HepG2 (cell line): ENCODE measurements around the gene EPHA10. TPM values are rescaled to one million over a fixed set of nuclear protein-coding genes. Genes with fewer than 3 reads are reported as not detected.

Experiments used
- ATAC-seq: fragments of 200-7000 bp; cut with Tn5 transposase; 3 replicates; pipeline ENCODE4 v1.9.1; 2020; ENCODE audit warnings: mild to moderate bottlenecking, moderate library complexity
- BruUV-seq: library from RNA; stranded (reverse); fragments of 400-500 nt; replicated peaks from 2 replicates; lab custom pipeline; 2021; lab: Mats Ljungman, UMichigan
- CTCF ChIA-PET: fragments of 300-600 bp; formaldehyde crosslinking; extraction: SDS; loops from one replicate; lab custom pipeline; 2021; ENCODE audit warnings: low total read pairs, inconsistent platforms, low intra/inter-chr PET ratio; lab: Yijun Ruan, JAX
- POLR2A ChIA-PET: fragments of 350-600 bp; sonication (Branson Sonifier 250); formaldehyde crosslinking; loops from one replicate; lab custom pipeline; 2020; ENCODE audit warnings: antibody characterized with exemption, inconsistent platforms; lab: Yijun Ruan, JAX
- DNase-seq: peaks from one replicate; pipeline ENCODE4 v3.0.0-alpha.2; 2015; ENCODE audit warnings: low spot score
- FAIRE-seq: peaks from 3 replicates; lab custom pipeline; 2011; peaks lifted over from hg19 to GRCh38; lab: Jason Lieb, UNC
- H2AFZ ChIP-seq: one replicate; pipeline ENCODE4 v1.6.1; 2011; ENCODE audit warnings: low read length, inconsistent platforms
- H3K27ac ChIP-seq: fragments of 300-600 bp; 3 replicates; pipeline ENCODE4 v1.8.0; 2011; ENCODE audit warnings: mixed run types, mild to moderate bottlenecking, mixed read lengths, low read length, inconsistent platforms; ENCODE audit not compliant: insufficient read depth; ENCODE audit errors: extremely low read length
- H3K27me3 ChIP-seq, 2 experiments: fragments of 200-600 bp in 1 of 2; 2 replicates in 1 of 2; 3 replicates in 1 of 2; pipeline versions ENCODE4 v1.6.0 to v1.8.0; 2011; ENCODE audit warnings: low read length in 2 of 2, mild to moderate bottlenecking in 2 of 2, moderate library complexity in 2 of 2, inconsistent platforms in 1 of 2; ENCODE audit not compliant: insufficient read depth in 2 of 2, control insufficient read depth in 1 of 2
- H3K36me3 ChIP-seq, 2 experiments: fragments of 200-600 bp in 1 of 2; replicated peaks in 1 of 2; 2 replicates in 1 of 2; 3 replicates in 1 of 2; pipeline versions ENCODE4 v1.5.1 to v1.8.0; 2011; ENCODE audit warnings: low read length in 2 of 2, inconsistent platforms in 1 of 2; ENCODE audit not compliant: insufficient read depth in 2 of 2, control insufficient read depth in 1 of 2
- H3K4me1 ChIP-seq: 2 replicates; pipeline ENCODE4 v1.5.1; 2012; ENCODE audit warnings: low read length, inconsistent platforms; ENCODE audit not compliant: insufficient read depth
- H3K4me2 ChIP-seq: 2 replicates; pipeline ENCODE4 v1.6.0; 2011; ENCODE audit warnings: low read depth, low read length, inconsistent platforms
- H3K4me3 ChIP-seq, 3 experiments: fragments of 200-600 bp in 1 of 3; sonication (generic), shearing (Covaris generic) in 1 of 3; replicated peaks in 1 of 3; 2 replicates each; pipeline ENCODE4 v1.5.1; 2011 to 2016; ENCODE audit warnings: low read length in 3 of 3, inconsistent platforms in 2 of 3, low read depth in 2 of 3, mild to moderate bottlenecking in 2 of 3, control low read depth in 1 of 3, mixed read lengths in 1 of 3; ENCODE audit not compliant: insufficient read depth in 1 of 3
- H3K79me2 ChIP-seq: one replicate; pipeline ENCODE4 v1.6.1; 2011; ENCODE audit warnings: low read length, inconsistent platforms; ENCODE audit not compliant: insufficient read depth
- H3K9ac ChIP-seq: 2 replicates; pipeline ENCODE4 v1.6.0; 2011; ENCODE audit warnings: mild to moderate bottlenecking, low read depth, low read length, inconsistent platforms; ENCODE audit not compliant: insufficient read depth
- H3K9me3 ChIP-seq: 2 replicates; pipeline ENCODE4 v1.5.1; 2012; ENCODE audit warnings: mild to moderate bottlenecking, low read length
- H4K20me1 ChIP-seq: 2 replicates; pipeline ENCODE4 v1.6.0; 2011; ENCODE audit warnings: inconsistent platforms, mild to moderate bottlenecking, low read length, moderate library complexity; ENCODE audit not compliant: insufficient read depth
- BCL6 ChIP-seq: IDR thresholded peaks from 2 replicates; pipeline ENCODE4 v1.6.1; 2016; ENCODE audit warnings: missing genetic modification reagents, missing compliant biosample characterization
- GMEB2 ChIP-seq: IDR thresholded peaks from 2 replicates; pipeline ENCODE4 v1.6.1; 2016; ENCODE audit warnings: missing biosample characterization, missing genetic modification reagents, low read depth
- PRPF4 ChIP-seq: fragments of 200-400 bp; formaldehyde crosslinking; IDR thresholded peaks from 2 replicates; pipeline ENCODE4 v1.6.1; 2016; ENCODE audit warnings: low read length, low read depth; ENCODE audit not compliant: poor library complexity, severe bottlenecking
- RBFOX2 ChIP-seq: fragments of 200-400 bp; formaldehyde crosslinking; IDR thresholded peaks from 2 replicates; pipeline ENCODE4 v1.6.1; 2017; ENCODE audit warnings: low read depth, mild to moderate bottlenecking, low read length
- TOE1 ChIP-seq: sonication (generic); formaldehyde crosslinking; IDR thresholded peaks from 2 replicates; pipeline ENCODE4 v1.4.0; 2020; ENCODE audit warnings: mild to moderate bottlenecking, missing genetic modification reagents
- ZKSCAN5 ChIP-seq: sonication (generic); formaldehyde crosslinking; IDR thresholded peaks from 2 replicates; pipeline ENCODE4 v1.5.1; 2020; ENCODE audit warnings: mild to moderate bottlenecking, missing genetic modification reagents
- ZNF256 ChIP-seq: sonication (generic); formaldehyde crosslinking; conservative IDR thresholded peaks from 2 replicates; pipeline ENCODE4 v1.4.0; 2020; ENCODE audit warnings: missing genetic modification reagents
- ZNF562 ChIP-seq: sonication (generic); formaldehyde crosslinking; IDR thresholded peaks from 2 replicates; pipeline ENCODE4 v1.8.0; 2022; ENCODE audit warnings: missing genetic modification reagents, borderline replicate concordance
- ZNF704 ChIP-seq: sonication (generic); formaldehyde crosslinking; IDR thresholded peaks from 2 replicates; pipeline ENCODE4 v1.8.1; 2023; ENCODE audit warnings: mild to moderate bottlenecking, inconsistent platforms, moderate library complexity, missing genetic modification reagents, borderline replicate concordance
- WGBS: methylation state at CpG from one replicate; pipeline ENCODE4 v1.1.6; 2017; ENCODE audit warnings: low lambda C conversion rate; 5-methylcytosine and 5-hydroxymethylcytosine counted together
- in situ Hi-C: cut with HindIII; loops from 2 replicates; pipeline ENCODE4 v1.10.0; 2017; ENCODE audit warnings: low pct_unique_long_range_greater_than_20kb; ENCODE audit not compliant: extremely low pct_ligation_motif_present
- intact Hi-C: fragments of 100-400 bp; cut with micrococcal nuclease; formaldehyde crosslinking; loops from one replicate; pipeline ENCODE4 v1.10.0; 2022; ENCODE audit not compliant: unreplicated experiment
- polyA plus RNA-seq, 8 experiments: library from polyadenylated mRNA; depleted of rRNA in 3 of 8; stranded (reverse) in 7 of 8; unstranded in 1 of 8; fragments of >200 nt; fragmentation: Illumina TruSeq in 4 of 8; extraction: Trizol in 4 of 8; gene quantifications; 2 replicates each; pipeline versions ENCODE4 v1.2.1 to v1.2.3, GENCODE V29; 2011 to 2016; ENCODE audit warnings: low read depth in 4 of 8, missing spikeins in 1 of 8, mixed read lengths in 1 of 8; ENCODE audit not compliant: insufficient read depth in 1 of 8
- total RNA-seq, 5 experiments: library from RNA; depleted of rRNA; stranded (reverse); fragments of >200 nt; fragmentation: Illumina TruSeq; extraction: Trizol; gene quantifications; 2 replicates each; pipeline ENCODE4 v1.2.3, GENCODE V29; 2016; ENCODE audit warnings: low read depth in 1 of 5

The EPHA10 gene
- total and polyA plus RNA-seq, 2 of the 13 experiments (the other 11 are each of a cell fraction or from before 2014, with no cell fraction given): 0.11 to 0.58 TPM

GRCh38 chr1:37726751-37727585 is 38.0 kb downstream of the EPHA10 start:
- Histone ChIP-seq H3K9me3 (no peaks in the 10 kb centered on the region), H3K36me3 (no peaks in the 10 kb centered on the region), H3K27me3 (peaks cover 0 to 5% of the 10 kb centered on the region in 2 experiments; a peak in 2 of 5 replicates), H3K4me3 (no peak overlapping the region), H3K4me1 (peaks cover 38% of the 10 kb centered on the region), H3K9ac (no peak overlapping the region), H2AFZ (no peak overlapping the region), H3K4me2 (no peak overlapping the region), H4K20me1 (no peaks in the 10 kb centered on the region), H3K27ac (no peak overlapping the region), H3K79me2 (no peaks in the 10 kb centered on the region)
- FAIRE-seq (no peak), ATAC-seq (no peak), DNase-seq (no peak)
- ChIA-PET CTCF (no interaction called here), POLR2A (no interaction called here)
- no TSS peak for BruUV-seq
- intact Hi-C loops: loop anchor here (10.0 kb wide), 1 partner anchor 68 kb away; the partner anchor contains the start of gene MANEAL
- TF ChIP-seq BCL6 (no peak), RBFOX2 (no peak), ZNF562 (CRISPR knock-in tag) (no peak), ZNF704 (CRISPR knock-in tag) (no peak), GMEB2 (CRISPR knock-in tag) (no peak), ZKSCAN5 (no peak), TOE1 (no peak), ZNF256 (CRISPR knock-in tag) (no peak), PRPF4 (no peak)
- in situ Hi-C loops: no loop called here
- WGBS: 50% methylated on average over 7 of the region's 15 CpGs
